ENCODE results near the gene NPTX1.
A peak's percentile ranks its signal among the peaks of the same experiment; 100 is the strongest.

NPTX1 gene

GRCh38 chr17:80473701-80474100 is 2.7 kb downstream of the NPTX1 start:
- H3K4me3 ChIP-seq (ENCODE audit: low read length) = no peak overlapping the region

DNA sequence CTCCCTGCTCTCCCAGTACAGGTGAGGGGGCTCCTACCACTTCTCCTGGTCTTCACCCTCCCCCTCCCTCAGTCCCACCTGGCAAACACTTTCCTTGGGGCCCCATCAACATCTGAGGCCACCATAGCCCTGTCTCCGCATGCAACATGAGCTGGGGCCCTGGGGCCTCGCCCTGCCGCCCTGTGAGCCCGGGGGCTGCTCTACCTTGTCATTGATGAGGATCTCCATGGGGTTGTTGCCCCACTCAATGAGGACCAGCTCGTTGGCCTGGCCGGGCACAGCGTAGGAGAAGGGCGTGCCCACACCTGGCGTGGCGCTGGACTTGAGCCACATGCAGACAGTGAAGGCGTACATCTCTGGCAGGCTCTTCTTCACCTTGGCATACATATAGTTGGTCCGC is 3.4 kb downstream of the NPTX1 start:
- no peaks in the 10 kb centered on the region for H3K36me3 ChIP-seq (ENCODE audit: control insufficient read depth, insufficient read depth, low read length)
- H3K27ac ChIP-seq (ENCODE audit: low read depth, low read length) = no peak overlapping the region
- peaks cover 23% of the 10 kb centered on the region for H3K27me3 ChIP-seq (ENCODE audit: control insufficient read depth, insufficient read depth, low read length)
- no peak overlapping the region for H3K9ac ChIP-seq (ENCODE audit: low read length)
- peaks cover 6% of the 10 kb centered on the region for H3K4me1 ChIP-seq (ENCODE audit: control insufficient read depth, insufficient read depth, low read length)
- no peak overlapping the region for H3K4me3 ChIP-seq (ENCODE audit: low read length)

More at GRCh38 chr17:80473701-80474100, 2.7 kb downstream of the NPTX1 start:
- Histone ChIP-seq H3K27ac (ENCODE audit: low read depth, low read length) (peak overlapping the region; percentile 85), H3K27me3 (ENCODE audit: control insufficient read depth, insufficient read depth, low read length) (peaks cover 24% of the 10 kb centered on the region), H3K36me3 (ENCODE audit: control insufficient read depth, insufficient read depth, low read length) (no peaks in the 10 kb centered on the region), H3K4me1 (ENCODE audit: control insufficient read depth, insufficient read depth, low read length) (peaks cover 6% of the 10 kb centered on the region), H3K9ac (ENCODE audit: low read length) (no peak overlapping the region)

DNA sequence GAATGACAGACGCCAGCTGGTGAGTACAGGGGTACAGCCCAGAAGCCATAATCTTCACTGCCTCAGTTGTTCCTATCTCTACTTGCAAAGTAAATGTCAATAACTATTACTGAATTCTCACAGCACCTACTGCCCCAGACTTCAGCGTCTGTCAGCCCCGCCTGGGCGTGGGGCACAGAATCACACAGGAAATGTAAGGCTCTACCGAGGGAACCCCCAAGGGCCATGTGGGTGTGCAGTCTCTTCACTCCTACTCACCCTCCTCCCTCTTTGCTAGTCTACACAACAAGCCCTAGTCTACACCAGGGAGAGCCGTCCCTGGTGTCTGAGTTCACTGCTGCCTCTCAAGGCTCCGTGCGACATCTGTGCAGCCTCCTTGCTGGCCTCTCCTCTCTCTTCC is 4.5 kb downstream of the NPTX1 start:
- Histone ChIP-seq H3K9ac (ENCODE audit: low read length) (no peak overlapping the region), H3K36me3 (ENCODE audit: control insufficient read depth, insufficient read depth, low read length) (no peaks in the 10 kb centered on the region), H3K4me1 (ENCODE audit: control insufficient read depth, insufficient read depth, low read length) (peaks cover 6% of the 10 kb centered on the region), H3K27me3 (ENCODE audit: control insufficient read depth, insufficient read depth, low read length) (peaks cover 17% of the 10 kb centered on the region), H3K4me3 (ENCODE audit: low read length) (no peak overlapping the region), H3K27ac (ENCODE audit: low read depth, low read length) (no peak overlapping the region)

DNA sequence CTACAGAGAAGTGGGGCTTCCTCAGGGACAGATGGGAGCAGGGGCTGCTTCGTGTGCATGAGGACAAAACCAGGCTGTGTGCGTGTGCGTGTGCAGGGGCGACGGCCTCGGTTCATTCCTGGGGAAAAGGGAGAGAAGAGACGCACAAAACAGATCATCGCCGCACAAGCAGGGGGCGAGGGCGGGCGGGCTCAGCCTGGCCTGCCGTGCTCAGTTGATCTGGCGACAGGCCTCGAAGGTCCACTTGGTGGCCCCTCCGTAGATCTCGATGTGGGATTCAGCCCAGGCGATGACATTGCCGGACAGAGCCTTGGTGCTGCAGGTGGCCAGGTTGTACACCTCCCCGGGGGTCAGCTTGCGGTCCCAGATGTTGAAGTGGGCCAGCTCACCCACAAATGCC is 5.8 kb downstream of the NPTX1 start:
- H3K27me3 ChIP-seq (ENCODE audit: control insufficient read depth, insufficient read depth, low read length) = peaks cover 17% of the 10 kb centered on the region
- no peak overlapping the region for H3K9ac ChIP-seq (ENCODE audit: low read length)

DNA sequence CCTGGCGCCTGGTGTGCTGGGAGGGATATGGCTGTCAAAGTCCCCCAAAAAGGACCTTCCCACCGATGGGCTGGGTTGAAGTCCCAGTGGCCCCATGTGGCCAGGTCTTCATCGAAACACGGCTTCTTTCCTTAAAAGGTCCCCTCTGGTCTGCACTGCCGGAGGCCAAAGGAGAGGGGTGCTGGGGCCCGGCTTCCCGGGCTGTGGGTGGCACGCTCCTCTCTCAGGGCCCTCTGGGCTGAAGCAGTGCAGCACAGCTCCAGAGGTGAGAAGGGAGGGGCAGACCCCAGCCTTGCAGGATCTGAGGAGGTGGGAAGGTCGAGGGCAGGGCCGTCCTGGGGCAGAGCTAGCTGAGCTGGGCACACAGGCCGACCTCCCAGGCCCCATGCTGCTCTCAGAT is 6.7 kb downstream of the NPTX1 start:
- H3K36me3 ChIP-seq (ENCODE audit: control insufficient read depth, insufficient read depth, low read length) = no peaks in the 10 kb centered on the region
- peaks cover 11% of the 10 kb centered on the region for H3K27me3 ChIP-seq (ENCODE audit: control insufficient read depth, insufficient read depth, low read length)
- no peak overlapping the region for H3K9ac ChIP-seq (ENCODE audit: low read length)
- H3K4me1 ChIP-seq (ENCODE audit: control insufficient read depth, insufficient read depth, low read length) = peaks cover 6% of the 10 kb centered on the region
- H3K27ac ChIP-seq (ENCODE audit: low read depth, low read length) = no peak overlapping the region
- H3K4me3 ChIP-seq (ENCODE audit: low read length) = no peak overlapping the region

More for the DNA sequence above, 5.8 kb downstream of the NPTX1 start:
- H3K36me3 ChIP-seq (ENCODE audit: control insufficient read depth, insufficient read depth, low read length) = no peaks in the 10 kb centered on the region
- H3K27ac ChIP-seq (ENCODE audit: low read depth, low read length) = no peak overlapping the region
- H3K4me1 ChIP-seq (ENCODE audit: control insufficient read depth, insufficient read depth, low read length) = peaks cover 6% of the 10 kb centered on the region
- no peak overlapping the region for H3K4me3 ChIP-seq (ENCODE audit: low read length)

DNA sequence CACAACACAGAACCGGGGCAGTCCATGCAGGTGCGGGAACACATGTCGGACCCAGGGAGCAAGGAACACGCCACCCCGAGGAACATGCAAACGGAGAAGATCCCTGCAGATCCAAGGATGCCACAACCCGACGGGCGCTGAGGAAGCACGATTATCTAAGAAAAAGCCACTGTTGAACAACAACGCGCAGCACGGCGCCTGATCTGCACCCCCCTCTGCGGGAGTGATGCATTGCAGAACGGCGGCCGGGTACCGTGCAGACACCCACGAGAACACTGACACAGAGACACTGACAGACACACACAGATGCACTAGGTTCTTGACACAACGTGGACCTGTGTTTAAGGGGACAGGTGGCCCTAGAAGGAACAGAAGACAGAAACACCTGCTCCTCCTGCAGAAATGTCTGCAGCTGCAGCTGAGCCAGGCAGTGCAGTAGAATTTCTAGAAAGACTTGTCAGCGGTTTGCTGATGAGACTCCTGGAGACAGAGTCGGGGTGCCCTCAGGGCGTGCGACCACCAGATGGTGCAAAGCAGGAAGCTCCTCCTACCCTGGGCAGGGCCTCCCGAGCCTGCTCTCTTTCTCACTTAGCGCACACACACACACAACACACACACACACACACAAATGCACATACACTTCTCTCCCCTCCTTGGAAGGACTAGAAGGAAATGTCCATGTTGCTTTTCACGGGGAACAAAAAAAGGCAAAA is 7.5 kb downstream of the NPTX1 start:
- Histone ChIP-seq H3K36me3 (ENCODE audit: control insufficient read depth, insufficient read depth, low read length) (no peaks in the 10 kb centered on the region), H3K27me3 (ENCODE audit: control insufficient read depth, insufficient read depth, low read length) (peaks cover 9% of the 10 kb centered on the region), H3K27ac (ENCODE audit: low read depth, low read length) (no peak overlapping the region), H3K9ac (ENCODE audit: low read length) (no peak overlapping the region), H3K4me3 (ENCODE audit: low read length) (no peak overlapping the region), H3K4me1 (ENCODE audit: control insufficient read depth, insufficient read depth, low read length) (peaks cover 2% of the 10 kb centered on the region)

DNA sequence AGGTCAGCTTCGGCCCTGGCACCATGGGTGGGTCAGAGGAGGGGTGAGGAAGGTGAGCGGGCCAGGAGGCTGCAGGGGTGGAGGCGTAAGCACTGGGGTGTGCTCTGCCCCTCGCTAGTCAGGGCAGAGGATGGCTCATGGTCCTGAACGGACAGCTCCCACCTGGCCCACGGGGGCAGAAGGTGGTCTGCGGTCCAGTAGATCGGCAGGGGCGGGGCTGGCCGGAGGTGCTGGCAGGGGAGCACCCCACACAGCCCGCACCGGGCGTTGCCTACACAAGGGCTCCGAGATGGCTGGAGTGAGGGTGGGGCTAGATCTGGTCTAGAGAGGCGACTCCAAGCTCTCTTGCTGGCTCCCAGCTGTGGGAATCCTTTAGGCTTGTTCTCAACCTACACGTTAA is 8.2 kb downstream of the NPTX1 start:
- Histone ChIP-seq H3K27ac (ENCODE audit: low read depth, low read length) (no peak overlapping the region), H3K27me3 (ENCODE audit: control insufficient read depth, insufficient read depth, low read length) (peaks cover 7% of the 10 kb centered on the region), H3K4me1 (ENCODE audit: control insufficient read depth, insufficient read depth, low read length) (no peaks in the 10 kb centered on the region)

DNA sequence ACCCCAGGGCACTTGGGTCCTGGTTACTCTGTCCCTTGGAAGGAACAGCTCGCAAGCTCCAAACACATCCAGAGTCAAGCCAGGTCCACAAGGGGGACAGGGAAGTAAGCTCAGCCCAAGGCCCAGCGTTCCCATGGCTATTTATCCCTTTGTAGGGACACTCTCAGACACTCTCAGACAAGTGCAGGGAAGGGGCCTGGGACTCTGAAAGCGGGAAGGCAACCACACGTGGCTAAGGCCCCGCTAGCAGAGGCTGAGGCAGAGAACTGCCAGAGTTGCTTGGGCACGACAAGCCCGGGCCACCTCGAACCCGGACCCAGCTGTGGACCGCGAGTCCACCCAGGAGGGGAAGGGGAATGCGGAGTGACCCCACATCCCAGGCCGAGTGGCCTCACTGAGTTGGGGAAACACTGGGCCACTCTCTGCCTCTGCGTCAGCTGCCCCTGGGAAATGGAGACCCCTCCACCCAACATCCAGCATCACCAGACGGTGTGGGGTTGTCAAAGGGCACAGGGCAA is 10.2 kb downstream of the NPTX1 start:
- no peaks in the 10 kb centered on the region for H3K36me3 ChIP-seq (ENCODE audit: control insufficient read depth, insufficient read depth, low read length)
- no peak overlapping the region for H3K4me3 ChIP-seq (ENCODE audit: low read length)
- H3K9ac ChIP-seq (ENCODE audit: low read length) = no peak overlapping the region
- no peak overlapping the region for H3K27ac ChIP-seq (ENCODE audit: low read depth, low read length)
- peaks cover 10% of the 10 kb centered on the region for H3K4me1 ChIP-seq (ENCODE audit: control insufficient read depth, insufficient read depth, low read length)
- peaks cover 7% of the 10 kb centered on the region for H3K27me3 ChIP-seq (ENCODE audit: control insufficient read depth, insufficient read depth, low read length)

More for the DNA sequence above, 8.2 kb downstream of the NPTX1 start:
- H3K9ac ChIP-seq (ENCODE audit: low read length) = no peak overlapping the region
- H3K36me3 ChIP-seq (ENCODE audit: control insufficient read depth, insufficient read depth, low read length) = no peaks in the 10 kb centered on the region
- H3K4me3 ChIP-seq (ENCODE audit: low read length) = no peak overlapping the region

- no peak overlapping the region for H3K4me3 ChIP-seq (ENCODE audit: low read length)
- H3K27me3 ChIP-seq (ENCODE audit: control insufficient read depth, insufficient read depth, low read length) = peaks cover 7% of the 10 kb centered on the region
Measured at GRCh38 chr17:80465327-80465974, 11.0 kb downstream of the NPTX1 start.

GRCh38 chr17:80464486-80464885 is 11.9 kb downstream of the NPTX1 start:
- Histone ChIP-seq H3K27ac (ENCODE audit: low read depth, low read length) (no peak overlapping the region), H3K27me3 (ENCODE audit: control insufficient read depth, insufficient read depth, low read length) (peaks cover 7% of the 10 kb centered on the region), H3K4me3 (ENCODE audit: low read length) (no peak overlapping the region), H3K9ac (ENCODE audit: low read length) (no peak overlapping the region), H3K36me3 (ENCODE audit: control insufficient read depth, insufficient read depth, low read length) (no peaks in the 10 kb centered on the region), H3K4me1 (ENCODE audit: control insufficient read depth, insufficient read depth, low read length) (peaks cover 21% of the 10 kb centered on the region)

More at GRCh38 chr17:80465327-80465974, 11.0 kb downstream of the NPTX1 start:
- no peak overlapping the region for H3K27ac ChIP-seq (ENCODE audit: low read depth, low read length)
- no peaks in the 10 kb centered on the region for H3K36me3 ChIP-seq (ENCODE audit: control insufficient read depth, insufficient read depth, low read length)
- no peak overlapping the region for H3K9ac ChIP-seq (ENCODE audit: low read length)
- peaks cover 18% of the 10 kb centered on the region for H3K4me1 ChIP-seq (ENCODE audit: control insufficient read depth, insufficient read depth, low read length)

DNA sequence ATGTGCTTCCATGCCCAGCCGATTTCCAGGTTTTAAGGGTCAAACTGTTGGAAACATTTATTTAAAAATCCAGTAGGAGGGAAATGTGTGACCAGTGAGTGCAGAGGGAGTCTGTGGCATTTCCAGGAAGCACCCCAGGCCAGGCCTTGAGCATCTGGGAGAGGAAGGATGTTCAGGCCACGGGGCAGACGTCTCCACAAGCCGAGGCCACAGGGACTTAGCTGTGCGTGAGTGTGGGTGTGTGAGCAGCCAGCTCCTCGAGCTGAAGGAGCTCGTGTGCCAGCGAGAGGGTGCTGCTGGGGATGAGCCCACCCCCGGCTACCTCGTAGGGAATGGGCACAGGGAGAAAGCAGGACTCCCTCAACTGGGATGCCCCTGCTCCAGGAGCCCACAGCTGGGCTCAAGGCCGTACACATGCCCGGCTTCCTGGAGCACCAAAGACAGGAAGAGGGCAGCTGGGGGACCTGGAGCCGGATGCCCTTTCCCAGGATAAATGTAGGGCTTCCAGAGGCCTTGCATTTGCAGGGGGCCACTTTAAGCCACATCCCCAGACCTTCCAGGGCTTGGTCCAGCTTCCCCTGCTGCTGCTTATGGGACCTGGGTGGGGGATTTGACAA is 12.5 kb downstream of the NPTX1 start:
- Histone ChIP-seq H3K27me3 (ENCODE audit: control insufficient read depth, insufficient read depth, low read length) (peaks cover 7% of the 10 kb centered on the region), H3K27ac (ENCODE audit: low read depth, low read length) (no peak overlapping the region), H3K4me1 (ENCODE audit: control insufficient read depth, insufficient read depth, low read length) (peaks cover 21% of the 10 kb centered on the region), H3K4me3 (ENCODE audit: low read length) (no peak overlapping the region), H3K36me3 (ENCODE audit: control insufficient read depth, insufficient read depth, low read length) (no peaks in the 10 kb centered on the region), H3K9ac (ENCODE audit: low read length) (no peak overlapping the region)

DNA sequence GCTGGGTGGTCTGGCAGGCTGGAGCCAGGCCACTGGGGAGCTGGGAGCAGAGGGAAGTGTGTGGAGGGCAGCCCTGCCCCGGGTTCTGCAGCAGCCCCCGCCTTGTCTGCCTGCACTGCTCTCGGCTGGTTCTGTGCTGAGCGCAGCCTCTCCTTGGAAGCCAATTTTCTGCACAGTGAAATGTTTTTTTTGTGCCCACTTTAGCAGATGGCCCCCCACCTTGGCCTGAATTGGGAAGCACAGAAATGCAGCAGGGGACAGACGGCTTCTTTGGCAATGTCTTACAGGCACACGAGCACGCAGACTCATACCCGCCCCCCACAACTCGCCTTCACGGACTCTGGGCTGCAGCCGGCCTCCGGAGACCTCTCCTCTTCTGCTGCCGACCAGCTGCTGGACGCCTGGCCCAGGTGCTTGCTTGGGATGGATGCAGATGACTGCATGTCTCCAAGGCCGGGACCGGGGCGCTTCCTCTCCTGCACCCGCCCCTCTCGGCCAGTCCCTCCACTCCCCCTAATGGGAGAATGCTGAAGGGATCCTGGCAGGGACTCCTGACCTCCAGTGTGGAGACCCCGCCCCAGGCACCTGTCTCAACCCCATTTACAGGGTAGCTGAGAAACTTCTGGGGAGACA is 14.8 kb downstream of the NPTX1 start:
- peak overlapping the region; percentile 67 for H3K27ac ChIP-seq (ENCODE audit: low read depth, low read length)
- H3K9ac ChIP-seq (ENCODE audit: low read length) = no peak overlapping the region
- no peak overlapping the region for H3K4me3 ChIP-seq (ENCODE audit: low read length)
- no peaks in the 10 kb centered on the region for H3K27me3 ChIP-seq (ENCODE audit: control insufficient read depth, insufficient read depth, low read length)
- peaks cover 32% of the 10 kb centered on the region for H3K4me1 ChIP-seq (ENCODE audit: control insufficient read depth, insufficient read depth, low read length)
- no peaks in the 10 kb centered on the region for H3K36me3 ChIP-seq (ENCODE audit: control insufficient read depth, insufficient read depth, low read length)

All from rectal smooth muscle tissue (tissue), 1 donor.